GM21526 (cell line): ENCODE results near the gene GFOD1.
"Not testable (repeated sequence)": the region's sequence is repeated elsewhere in the genome, so short reads cannot be mapped to it uniquely, and the experiment has no call there.

ENCODE experiments used
- ATAC-seq: cut with Tn5 transposase; IDR thresholded peaks from one replicate; pipeline ENCODE4 v1.9.1; 2021; ENCODE audit warnings: moderate library complexity; ENCODE audit not compliant: unreplicated experiment, low FRiP score

GFOD1 gene

DNA sequence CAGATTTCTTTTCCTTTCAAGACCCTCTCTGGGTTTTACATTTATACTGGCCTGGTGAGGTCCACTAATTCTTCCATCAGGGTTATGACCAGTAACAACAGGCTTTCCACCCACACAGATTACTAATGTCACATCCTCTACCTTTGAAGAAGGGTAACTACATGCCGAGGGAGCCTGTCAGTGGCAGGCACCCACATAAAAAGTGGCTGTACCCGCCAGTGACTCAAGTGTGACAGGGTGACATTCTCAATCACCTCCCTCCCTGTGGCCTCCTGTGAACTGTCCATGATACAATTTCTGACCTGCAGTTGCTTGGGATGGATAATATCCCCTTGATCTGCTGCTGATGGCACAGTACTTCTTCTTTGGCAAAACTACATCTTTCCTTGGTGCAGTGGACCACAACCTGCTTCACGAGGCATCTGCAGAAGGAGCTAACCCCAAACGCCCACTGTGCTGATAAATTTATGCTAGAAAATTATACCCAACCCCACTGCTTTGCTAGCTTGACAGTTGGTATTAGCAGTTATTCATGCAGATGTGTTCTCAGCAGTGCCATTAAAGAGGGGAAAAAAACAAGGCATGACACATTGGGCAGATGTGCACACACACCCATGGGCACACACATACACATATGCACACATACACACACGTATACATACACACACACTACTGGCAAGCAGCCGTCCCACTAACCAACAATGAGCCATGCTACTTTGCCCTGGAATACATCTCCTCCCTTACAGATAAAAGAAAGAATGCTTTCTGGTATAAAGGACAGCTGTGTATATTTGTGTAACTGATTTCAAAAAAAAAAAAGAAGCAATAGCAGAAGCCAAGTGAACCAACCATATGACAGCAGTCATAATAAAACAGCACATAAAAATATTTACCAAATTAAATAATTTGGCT, 20.8 kb downstream of the GFOD1 start:
- ATAC-seq: no peak

DNA sequence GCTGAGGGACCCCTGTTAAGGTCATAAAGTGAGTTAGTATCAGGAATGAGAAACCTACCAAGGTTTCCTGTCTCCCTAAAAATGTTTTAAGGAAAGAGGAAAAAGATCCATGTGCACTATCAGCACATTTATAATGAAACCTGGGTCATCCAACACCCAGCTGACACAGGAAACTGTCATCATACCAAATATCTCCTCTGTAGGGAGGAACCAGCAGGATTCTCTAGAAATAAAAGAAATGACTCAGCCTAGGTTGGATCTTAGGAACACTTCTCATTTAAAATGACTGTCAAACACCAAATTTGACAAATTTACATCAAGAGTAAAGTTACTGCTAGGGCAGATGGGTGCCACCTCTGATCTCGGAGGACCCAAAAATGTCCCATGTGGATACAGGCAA, 21.7 kb downstream of the GFOD1 start:
- ATAC-seq: no peak

GRCh38 chr6:13463941-13464340, 23.5 kb downstream of the GFOD1 start:
- ATAC-seq: no peak

- ATAC-seq: no peak
Observed at GRCh38 chr6:13463328-13463717, 24.1 kb downstream of the GFOD1 start.

GRCh38 chr6:13462458-13463327, 24.7 kb downstream of the GFOD1 start:
- ATAC-seq: no peak

DNA sequence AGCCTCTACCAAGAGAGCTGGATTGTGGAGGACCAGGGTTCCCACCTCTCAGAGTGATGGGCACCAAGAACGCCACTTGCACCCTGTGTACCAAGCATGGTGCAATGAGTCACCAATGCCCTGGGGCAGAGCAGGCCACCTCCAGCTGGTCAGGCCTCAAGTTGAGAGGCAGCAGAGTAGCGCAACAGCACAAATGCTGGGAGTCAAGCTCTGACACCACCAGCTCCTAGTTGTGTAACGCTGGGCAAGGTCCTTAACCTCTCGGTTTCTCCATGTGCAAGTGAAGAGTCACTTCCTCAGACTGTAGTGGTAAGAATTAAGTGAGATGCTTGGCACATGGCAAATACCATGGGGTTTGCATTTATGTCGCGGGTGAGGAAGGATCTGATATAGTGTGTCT, 25.6 kb downstream of the GFOD1 start:
- ATAC-seq: no peak

- ATAC-seq: no peak
Observed at GRCh38 chr6:13461307-13461706, 26.1 kb downstream of the GFOD1 start.

DNA sequence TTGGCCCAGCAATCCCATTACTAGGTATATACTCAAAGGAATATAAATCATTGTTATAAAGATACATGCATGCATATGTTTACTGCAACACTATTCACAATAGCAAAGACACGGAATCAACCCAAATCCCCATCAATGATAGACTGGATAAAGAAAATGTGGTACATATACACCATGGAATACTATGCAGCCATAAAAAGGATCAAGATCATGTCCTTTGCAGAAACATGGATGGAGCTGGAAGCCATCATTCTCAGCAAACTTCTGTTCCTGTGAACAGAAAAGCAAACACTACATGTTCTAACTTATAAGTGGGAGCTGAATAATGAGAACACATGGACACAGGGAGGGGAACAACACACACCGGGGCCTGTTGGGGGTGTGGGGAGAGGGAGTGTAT, 27.1 kb downstream of the GFOD1 start:
- ATAC-seq: not testable (repeated sequence)

- ATAC-seq: no peak
Observed at GRCh38 chr6:13457577-13457976, 29.8 kb downstream of the GFOD1 start.

- no peak for ATAC-seq
Observed at GRCh38 chr6:13455552-13455966, 31.8 kb downstream of the GFOD1 start.

- ATAC-seq: peak; percentile 47
Observed at GRCh38 chr6:13454286-13455221, 32.8 kb downstream of the GFOD1 start.

DNA sequence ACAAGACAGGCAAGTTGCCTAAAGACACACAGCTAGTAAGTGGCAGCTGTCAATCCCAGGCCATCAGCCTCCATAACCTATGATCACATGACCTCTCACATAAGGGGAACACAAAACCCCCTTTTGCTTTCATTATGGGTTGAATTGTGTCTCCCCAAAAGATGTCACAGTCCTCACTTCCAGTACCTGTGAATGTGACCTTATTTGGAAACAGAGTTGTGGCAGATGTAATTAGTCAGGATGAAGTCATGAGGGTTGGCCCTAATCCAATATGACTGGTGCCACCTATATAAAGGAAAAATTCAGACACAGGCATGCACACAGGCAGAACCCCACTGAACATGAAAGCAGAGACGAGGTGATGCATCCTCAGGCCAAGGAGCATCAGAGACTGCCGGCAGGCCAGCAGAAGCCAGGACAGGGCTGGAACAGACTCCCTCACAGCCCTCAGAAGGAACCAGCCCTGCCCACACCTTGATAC, 33.6 kb downstream of the GFOD1 start:
- no peak for ATAC-seq

- no peak for ATAC-seq
Observed at GRCh38 chr6:13453153-13453552, 34.2 kb downstream of the GFOD1 start.

GRCh38 chr6:13452346-13453117, 34.9 kb downstream of the GFOD1 start:
- no peak for ATAC-seq

DNA sequence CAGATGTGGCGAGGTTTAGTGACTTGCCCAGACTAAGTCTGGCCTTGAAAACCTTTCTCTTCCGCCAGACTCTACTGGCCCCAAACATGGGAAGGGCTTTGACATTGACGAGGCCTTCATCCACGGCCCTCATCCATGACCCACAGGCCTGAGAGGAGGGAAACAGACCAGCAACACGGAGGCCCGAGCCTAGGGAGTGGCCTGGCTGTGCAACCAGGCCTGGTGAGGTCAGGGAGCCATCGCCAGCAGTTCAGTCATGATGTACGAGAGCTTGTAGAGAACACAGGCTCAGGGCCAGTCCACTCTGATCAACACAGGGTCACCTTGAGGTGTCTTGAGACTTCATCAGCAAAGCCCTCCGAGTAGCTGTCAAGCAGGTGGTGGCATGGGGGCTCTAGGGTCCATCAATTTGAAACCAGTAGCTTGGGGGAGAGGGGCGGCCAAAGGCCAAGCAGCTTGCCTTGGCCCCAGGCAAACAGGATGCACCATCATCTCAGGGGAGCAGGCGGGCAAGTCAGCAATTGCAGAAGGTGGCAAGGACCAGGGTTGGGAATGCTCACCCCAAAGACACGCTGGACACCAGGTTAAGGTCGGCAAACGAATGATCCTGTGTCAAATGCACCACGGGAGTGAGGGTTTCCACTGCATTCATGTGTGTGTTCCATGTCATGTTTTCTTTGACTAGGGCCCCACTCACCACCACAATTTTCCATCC, 36.1 kb downstream of the GFOD1 start:
- no peak for ATAC-seq

DNA sequence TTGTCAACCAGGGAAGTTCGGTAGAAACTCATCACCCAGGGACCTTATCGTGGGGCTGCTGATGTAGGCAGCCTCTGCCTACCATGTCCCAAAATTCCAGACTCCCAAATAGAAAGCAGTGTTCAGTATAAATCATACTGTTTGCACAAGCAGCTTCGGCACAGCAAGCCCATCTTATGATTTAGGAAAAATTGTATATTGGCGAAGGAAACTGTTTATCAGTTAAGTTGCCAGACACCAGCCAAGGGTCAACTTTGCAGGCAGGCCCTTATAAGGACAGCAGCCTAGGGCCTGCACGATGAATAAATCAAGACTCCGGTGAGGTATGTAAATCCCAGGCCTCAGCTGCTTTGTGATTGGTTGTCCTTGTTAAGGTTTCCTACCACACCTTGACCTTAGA, 36.8 kb downstream of the GFOD1 start:
- no peak for ATAC-seq

DNA sequence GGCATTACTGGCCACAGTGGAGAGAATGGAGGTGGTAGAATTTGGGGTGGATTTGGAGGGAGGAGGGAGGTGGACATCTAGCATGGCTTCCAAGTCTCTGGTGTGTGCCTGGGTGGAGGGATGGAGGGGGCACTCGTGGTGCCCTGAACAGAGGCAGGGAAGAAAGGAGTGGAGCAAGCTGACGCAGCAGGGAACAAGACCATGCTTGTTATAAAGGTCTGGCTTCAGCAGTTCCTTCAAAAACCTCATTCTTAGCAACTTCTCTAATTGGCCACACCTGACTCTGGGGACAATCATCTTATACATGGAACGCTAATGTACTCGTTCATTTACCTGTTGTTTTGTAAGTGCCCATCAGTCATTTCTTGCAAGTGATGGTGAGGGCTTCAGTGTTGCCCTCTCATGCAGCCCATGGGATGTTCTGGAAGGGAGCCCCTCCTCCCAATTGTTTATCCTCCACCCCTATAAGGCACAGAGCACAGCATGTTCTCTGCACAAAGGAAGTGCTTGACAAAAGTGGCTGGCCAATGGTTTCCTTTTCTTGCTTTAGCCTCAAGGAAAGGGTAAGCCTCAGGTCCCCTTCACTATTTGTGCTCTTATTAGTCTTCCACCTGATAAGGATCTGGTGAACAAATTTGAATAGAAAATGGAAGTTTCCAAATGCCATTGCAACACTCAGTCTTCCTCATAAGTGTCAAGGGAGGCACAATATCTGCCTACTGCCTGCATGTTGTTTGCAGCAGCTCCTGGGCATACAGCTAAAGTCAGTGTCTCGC, 39.3 kb downstream of the GFOD1 start:
- no peak for ATAC-seq

- ATAC-seq: no peak
Observed at GRCh38 chr6:13446381-13446780, 41.0 kb downstream of the GFOD1 start.
